ENCODE measurements around the gene ANKRD12. TPM values are rescaled to one million over a fixed set of nuclear protein-coding genes. Genes with fewer than 3 reads are reported as not detected.
A peak's percentile ranks its signal among the peaks of the same experiment; 100 is the strongest.

The ANKRD12 gene
- total RNA-seq, 1 donor from 2014 or later = 135 TPM

GRCh38 chr18:9105420-9105819, 31.2 kb upstream of the ANKRD12 start:
- FAIRE-seq = no peak

GRCh38 chr18:9106094-9106493, 30.5 kb upstream of the ANKRD12 start:
- DNase-seq (ENCODE audit: low spot score in 2 of 2) (no peak), FAIRE-seq (no peak)

More at GRCh38 chr18:9105420-9105819, 31.2 kb upstream of the ANKRD12 start:
- no peak for DNase-seq (ENCODE audit: low spot score in 2 of 2)

DNA sequence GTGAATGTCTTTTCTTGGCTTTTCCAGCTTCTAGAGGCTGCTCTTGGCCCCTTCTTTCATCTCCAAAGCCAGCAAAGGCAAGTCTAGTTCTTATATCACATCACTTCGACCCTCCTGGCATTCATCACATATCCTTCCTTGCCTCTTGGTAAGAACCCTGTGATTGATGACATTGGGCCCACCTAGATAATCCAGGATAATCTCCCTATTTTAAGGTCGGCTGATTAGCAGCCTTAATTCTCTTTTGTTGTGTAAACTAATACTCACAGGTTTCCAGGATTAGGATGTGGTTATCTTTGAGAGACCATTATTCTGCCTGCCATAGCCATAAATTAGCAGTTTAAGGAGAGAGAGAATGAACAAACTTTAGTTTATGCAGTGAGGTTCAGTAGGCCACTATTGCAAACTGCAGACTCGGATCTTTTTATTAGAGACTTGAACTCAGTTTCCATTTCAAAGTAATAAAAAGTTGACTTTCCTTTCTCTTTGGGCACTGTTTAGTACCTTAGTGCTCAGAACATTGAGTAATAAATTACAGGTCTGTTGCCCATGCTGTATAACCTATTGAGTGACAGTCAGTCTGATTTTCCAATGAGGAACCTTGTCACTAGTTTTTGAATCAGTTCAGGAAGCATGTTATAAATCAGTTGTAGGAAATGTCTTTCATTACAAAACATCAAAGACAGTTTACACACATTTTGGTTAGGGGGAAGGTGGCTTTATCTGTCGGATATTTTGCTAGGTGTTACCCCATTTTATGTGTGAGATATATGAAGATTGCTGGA, 29.6 kb upstream of the ANKRD12 start:
- no peak for FAIRE-seq

GRCh38 chr18:9108911-9109310, 27.7 kb upstream of the ANKRD12 start:
- no peak for FAIRE-seq
- no peak for DNase-seq (ENCODE audit: low spot score in 2 of 2)

More for the DNA sequence above, 29.6 kb upstream of the ANKRD12 start:
- DNase-seq (ENCODE audit: low spot score in 2 of 2) = no peak

- no peak for DNase-seq (ENCODE audit: low spot score in 2 of 2)
- no peak for FAIRE-seq
Observed at GRCh38 chr18:9109523-9109922, 27.1 kb upstream of the ANKRD12 start.

DNA sequence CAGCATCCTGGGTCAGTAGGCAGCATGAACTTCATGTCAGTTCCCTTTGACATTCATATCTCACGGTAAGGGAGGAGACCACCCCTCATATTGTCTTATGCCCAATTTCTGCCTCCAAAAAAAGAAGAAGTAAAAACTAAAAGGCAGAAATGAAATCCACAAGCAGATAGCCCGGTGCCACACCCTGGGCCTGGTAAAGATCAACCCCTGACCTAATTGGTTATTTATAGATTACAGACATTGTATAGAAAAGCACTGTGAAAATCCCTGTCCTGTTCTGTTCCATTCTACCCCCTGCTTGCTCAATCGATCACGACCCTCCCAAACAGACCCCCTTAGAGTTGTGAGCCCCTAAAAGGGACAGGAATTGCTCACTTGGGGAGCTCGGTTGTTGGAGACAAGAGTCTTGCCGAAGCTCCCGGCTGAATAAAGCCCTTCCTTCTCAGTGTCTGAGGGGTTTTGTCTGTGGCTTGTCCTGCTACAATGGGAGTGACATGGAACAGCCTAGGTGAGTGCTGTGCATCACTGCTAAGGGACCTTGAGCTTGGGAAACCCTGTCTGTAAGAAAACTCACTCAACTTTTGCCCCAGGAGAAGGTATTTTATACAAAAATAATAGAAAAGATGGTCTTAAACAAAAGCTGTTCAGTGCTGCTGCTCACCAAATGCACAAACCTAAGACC, 23.0 kb upstream of the ANKRD12 start:
- FAIRE-seq (no peak), DNase-seq (ENCODE audit: low spot score in 2 of 2) (no peak)

DNA sequence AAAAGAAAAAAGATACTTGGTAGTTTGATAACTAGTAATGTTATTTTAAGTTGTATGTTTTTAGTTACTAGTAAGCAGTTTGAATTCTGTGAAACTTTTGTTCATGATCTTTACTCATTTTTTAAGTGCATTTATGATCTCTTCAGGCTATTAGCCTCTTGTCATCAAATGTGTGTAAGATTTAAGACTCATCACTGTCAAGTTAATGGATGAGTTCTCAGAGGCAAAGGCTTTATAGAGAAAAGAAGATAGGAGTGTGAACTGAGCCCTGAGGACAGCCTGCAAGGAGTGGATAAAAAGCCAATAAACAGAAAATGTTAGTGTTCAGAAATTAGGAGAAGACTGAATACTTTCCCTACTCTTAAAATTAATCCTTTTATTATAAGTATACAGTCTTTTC, 20.6 kb upstream of the ANKRD12 start:
- FAIRE-seq = no peak
- no peak for DNase-seq (ENCODE audit: low spot score in 2 of 2)

DNA sequence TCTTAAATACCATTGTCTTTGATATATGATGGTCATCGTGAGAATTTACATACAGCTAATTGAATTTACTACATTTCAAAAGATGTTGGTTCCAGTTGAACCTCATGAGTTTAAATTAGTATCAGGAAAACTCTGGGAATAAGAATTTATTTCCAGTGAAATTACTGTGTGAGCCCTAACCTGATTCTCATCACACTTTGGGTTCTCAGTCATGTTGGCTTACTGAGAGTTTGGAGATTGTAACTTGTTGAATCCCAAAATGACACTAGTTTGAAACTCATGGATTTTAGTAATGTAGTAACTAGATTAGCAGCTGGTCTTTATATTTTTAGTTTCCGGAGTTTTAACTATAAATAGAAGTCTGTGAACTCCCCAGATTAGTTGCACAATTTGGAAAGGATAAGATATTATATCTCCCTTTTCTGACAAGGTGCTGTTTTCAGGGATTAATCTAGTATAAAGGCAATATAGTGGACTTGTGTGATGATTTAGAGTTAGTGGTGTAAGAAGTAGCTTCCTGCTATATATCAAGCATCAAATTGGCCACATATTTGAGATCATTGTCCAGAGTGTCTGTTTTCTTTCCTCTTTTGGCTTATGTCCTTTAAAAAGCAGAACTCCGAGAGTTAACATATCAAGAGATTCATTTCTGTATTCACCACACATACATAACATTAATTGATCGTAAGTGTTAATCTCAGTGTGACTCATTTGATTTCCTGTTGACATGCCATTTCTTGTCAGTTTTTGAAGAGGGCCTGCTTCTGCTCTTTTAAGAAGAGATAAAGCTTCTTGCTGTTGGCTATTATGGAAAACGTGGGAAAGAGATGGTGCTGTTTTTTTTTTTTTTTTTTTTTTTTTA, 18.4 kb upstream of the ANKRD12 start:
- FAIRE-seq (no peak), DNase-seq (ENCODE audit: low spot score in 2 of 2) (no peak)

DNA sequence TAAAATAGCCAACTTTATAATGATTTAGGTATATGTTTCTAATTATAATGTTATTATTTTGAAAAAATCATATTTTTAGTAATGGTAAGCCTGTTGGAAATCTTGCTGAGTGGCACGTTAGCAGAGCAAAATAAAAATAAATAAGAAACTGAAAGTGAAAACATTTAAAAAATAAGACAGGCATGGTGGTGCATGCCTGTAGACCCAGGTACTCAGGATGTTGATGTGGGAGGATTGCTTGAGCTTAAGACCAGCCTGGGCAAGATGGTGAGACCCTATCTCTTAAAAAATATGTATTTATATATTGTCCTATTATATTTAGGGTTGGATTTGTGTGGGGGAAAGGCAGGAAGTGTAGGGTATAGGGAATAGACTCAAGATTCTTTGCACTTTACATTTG, 15.8 kb upstream of the ANKRD12 start:
- DNase-seq (ENCODE audit: low spot score in 2 of 2) (no peak), FAIRE-seq (peak; percentile 28)

GRCh38 chr18:9123520-9123919, 13.1 kb upstream of the ANKRD12 start:
- DNase-seq (ENCODE audit: low spot score in 2 of 2) (no peak), FAIRE-seq (no peak)

DNA sequence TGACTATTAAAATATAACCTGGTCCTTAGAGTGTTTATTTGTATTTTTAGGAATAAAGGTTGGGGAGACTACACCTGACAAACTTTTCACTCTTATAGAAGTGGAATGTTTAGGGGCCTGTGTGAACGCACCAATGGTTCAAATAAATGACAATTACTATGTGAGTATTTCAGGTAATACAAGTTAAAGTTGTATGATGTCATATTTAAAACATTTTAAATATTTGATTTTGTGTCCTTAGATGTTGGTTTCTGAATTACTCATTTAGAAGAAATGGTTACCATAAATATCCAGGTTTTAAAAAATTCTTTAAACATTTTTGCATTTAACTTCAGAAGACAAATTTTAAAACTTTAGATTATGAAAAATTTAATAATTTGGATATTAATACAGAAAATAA, 11.8 kb upstream of the ANKRD12 start:
- FAIRE-seq (peak; percentile 80), DNase-seq (ENCODE audit: low spot score in 2 of 2) (no peak)

DNA sequence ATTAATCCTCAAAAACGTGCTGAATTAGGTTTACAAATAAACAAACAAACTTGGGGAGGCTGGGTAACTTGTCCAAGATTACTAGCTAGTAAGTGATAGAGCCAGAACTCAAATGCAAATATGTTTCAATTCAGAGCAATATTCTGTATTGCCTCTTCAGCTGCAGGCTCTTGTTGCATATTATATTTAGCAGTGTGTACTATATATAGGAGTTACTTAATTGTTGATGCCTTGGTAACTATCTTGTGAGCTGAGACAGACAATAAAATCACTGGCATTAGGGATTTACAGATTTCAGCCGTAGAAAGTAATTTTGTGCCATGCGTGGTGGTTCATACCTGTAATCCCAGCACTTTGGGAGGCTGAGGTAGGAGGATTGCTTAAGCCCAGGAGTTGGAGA, 10.2 kb upstream of the ANKRD12 start:
- FAIRE-seq = no peak
- DNase-seq (ENCODE audit: low spot score in 2 of 2) = no peak

- no peak for DNase-seq (ENCODE audit: low spot score in 2 of 2)
- no peak for FAIRE-seq
Observed at GRCh38 chr18:9130195-9130594, 6.4 kb upstream of the ANKRD12 start.

GRCh38 chr18:9130806-9131205, 5.8 kb upstream of the ANKRD12 start:
- no peak for DNase-seq (ENCODE audit: low spot score in 2 of 2)
- no peak for FAIRE-seq

DNA sequence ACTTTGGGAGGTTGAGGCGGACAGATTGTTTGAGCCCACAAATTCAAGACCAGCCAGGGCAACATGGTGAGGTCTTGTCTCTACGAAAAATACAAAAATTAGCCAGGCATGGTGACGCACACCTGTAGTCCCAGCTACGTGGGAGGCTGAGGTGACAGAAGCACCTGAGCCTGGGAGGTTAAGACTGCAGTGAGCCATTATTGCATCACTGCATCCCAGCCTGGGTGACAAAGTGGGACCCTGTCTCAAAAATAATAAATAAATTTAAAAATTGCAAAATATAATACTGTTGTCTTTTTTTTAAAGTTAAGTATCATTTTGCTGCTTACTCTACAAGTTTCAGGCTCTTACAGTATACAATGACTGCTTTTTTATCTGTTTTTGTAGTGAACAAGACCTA, 4.0 kb upstream of the ANKRD12 start:
- FAIRE-seq (no peak), DNase-seq (ENCODE audit: low spot score in 2 of 2) (no peak)

DNA sequence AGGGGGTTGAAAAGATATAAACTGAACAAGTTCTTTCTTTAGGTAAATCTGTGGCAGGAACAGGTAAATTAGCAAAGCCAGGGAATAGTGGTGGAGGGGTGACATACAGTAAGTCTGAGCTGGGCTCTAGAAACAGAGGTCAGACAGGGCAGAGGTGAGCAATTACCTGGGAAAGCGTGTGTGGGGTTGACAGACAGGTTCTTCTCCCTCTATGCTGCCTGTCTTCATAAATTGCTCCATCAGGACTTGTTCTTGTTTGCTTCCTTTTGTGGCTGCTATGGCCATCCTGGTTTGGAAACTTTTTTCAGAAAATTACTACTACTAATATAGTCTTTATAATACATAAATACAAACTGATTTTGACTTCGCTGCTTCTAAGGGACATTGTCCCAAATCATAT, 3.4 kb upstream of the ANKRD12 start:
- FAIRE-seq (no peak), DNase-seq (ENCODE audit: low spot score in 2 of 2) (no peak)

- DNase-seq (ENCODE audit: low spot score in 2 of 2) = no peak
Observed at GRCh38 chr18:9135081-9135911, 1.3 kb upstream of the ANKRD12 start.

DNA sequence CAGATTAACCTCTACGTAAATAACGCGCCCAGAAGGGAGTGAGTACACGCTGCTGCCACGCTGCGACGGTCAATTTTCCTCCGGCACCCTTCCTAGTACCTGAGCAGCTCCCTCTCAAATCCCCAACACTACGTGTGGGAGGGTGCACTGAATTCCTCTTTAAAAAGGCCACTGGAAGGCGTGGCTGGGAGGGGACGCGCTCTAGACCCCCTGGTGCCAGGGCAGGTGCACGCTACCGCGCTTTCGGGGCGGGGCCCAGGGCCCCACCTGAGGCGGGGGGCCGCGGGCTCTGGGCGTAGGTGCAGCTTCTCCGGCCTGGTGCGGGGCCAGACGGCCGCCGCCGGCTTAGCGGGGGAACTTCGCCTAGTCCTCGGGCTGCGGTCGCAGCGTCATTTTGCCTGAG, 668 bp upstream of the ANKRD12 start:
- DNase-seq (ENCODE audit: low spot score in 2 of 2) = no peak
- FAIRE-seq = no peak

More at GRCh38 chr18:9135081-9135911, 1.3 kb upstream of the ANKRD12 start:
- FAIRE-seq = no peak

DNA sequence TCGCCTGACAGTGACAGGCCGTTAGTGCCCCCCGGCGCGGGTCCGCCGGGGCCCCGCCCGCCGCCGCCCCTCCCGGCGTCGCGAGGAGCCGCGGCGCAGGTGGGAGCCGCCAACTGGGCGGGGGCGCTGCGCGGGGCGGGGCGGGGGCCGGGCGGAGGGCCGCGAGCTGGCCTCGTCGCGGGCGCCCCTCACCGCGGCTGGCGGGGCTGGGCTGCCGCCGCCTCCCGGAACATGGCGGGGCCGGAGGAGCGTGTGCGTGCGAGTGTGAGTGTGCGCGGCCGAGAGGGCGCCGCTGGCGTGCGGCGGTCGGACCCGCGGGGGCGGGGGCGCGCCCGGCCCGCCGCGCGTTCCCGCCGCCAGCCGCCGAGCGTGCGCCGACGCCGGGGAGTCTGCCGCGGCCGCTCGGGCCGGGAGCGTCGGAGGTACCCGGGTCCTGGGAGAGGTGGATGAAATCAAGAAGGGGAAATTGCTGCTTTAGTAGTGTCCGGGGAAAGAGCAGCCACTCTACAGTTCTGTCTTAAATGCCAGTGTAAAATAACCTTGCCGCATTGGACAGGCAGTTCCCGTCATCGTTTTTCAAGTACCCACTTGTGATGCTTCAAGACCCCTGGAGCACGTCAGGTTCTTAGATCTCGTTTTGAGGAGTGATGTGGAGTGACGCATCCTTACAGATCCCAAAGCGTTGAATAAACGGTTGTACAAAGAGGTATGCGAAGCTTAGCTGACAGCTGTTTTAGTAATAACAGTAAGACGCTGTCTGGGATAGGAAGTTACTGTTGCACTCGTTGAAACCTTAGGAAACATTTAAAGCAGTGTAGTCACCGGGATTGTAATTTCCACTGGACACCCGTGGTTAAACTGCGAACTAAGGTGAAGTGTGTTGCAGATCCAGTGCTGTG, 836 bp downstream of the ANKRD12 start:
- DNase-seq (ENCODE audit: low spot score in 2 of 2) (peak; percentile 74 to 83), FAIRE-seq (no peak)

Data from frontal cortex (tissue), 4 donors.